HG03196 (cell line): ENCODE measurements around the gene CHMP3.
"Not testable (repeated sequence)": the region's sequence is repeated elsewhere in the genome, so short reads cannot be mapped to it uniquely, and the experiment has no call there.

Experiments used
- ATAC-seq: cut with Tn5 transposase; IDR thresholded peaks from one replicate; pipeline ENCODE4 v1.9.1; 2021; ENCODE audit not compliant: unreplicated experiment

The CHMP3 gene

GRCh38 chr2:86512892-86513291, 50.4 kb downstream of the CHMP3 start:
- ATAC-seq = no peak

DNA sequence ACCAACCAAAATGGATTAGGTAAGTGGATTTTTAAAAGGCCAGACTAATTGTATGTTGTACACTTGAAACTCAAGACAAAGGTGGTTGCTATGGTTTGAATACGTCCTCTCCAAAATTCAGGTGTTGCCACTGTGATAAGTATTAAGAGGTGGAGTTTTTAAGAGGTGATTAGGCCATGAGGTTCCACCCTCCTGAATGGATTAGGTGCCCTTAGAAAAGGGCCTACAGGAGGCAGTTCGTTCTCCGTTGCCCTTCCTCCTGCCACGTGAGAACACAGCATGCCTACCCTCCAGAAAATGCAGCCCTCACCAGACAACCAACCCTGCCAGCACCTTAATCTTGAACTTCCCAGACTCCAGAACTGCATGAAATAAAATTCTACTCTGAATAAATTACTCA, 51.2 kb downstream of the CHMP3 start:
- ATAC-seq = no peak

DNA sequence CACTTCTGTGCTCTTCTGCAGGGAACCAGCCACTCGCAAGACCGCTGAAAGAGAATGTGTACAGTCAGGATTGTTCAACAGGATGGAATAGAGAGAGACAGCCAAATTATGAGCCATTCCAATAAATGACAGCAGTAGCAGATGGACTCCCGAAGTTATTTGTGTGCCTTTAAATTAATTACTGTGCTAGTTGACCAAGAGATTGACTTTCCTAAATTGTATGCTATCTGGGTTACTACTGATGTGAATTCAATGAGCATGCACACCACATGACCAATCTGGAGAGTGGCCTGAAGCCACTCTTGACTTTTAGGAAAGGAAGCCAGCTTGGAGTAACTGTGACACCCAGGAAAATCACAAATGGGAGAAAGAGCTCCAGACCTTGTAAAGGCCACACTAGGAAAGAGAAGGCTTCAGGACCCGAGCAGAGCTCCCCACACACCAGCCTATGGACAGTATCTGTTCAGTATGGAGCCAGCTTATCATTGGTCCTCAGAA, 52.8 kb downstream of the CHMP3 start:
- no peak for ATAC-seq

- no peak for ATAC-seq
Measured at GRCh38 chr2:86507600-86507999, 55.6 kb downstream of the CHMP3 start.

DNA sequence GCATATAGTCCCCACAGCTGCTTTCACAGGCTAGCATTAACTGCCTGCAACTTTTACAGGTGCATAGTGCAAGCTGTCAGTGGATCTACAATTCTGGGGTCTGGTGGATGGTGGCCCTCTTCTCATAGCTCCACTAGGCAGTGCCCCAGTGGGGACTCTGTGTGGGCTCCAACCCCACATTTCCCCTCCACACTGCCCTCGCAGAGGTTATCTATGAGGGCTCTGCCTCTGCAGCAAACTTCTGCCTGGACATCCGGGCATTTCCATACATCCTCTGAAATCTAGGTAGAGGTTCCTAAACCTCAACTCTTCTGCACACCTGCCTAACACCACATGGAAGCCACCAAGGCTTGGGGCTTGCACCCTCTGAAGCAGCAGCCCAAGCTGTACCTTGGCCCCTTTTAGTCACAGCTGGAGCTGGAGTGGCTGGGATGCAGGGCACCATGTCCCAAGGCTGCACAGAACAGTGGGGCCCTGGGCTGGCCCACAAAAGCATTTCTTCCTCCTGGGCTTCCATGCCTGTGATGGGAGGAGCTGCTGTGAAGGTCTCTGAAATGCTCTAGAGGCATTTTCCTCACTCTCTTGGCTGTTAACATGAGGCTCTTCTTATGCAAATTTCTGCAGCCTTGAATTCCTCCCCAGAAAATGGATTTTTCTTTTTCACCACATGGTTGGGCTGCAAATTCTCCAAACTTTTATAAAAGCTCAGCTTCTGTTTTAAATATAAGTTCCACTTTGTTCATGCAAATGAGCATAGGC, 62.7 kb downstream of the CHMP3 start:
- no peak for ATAC-seq

DNA sequence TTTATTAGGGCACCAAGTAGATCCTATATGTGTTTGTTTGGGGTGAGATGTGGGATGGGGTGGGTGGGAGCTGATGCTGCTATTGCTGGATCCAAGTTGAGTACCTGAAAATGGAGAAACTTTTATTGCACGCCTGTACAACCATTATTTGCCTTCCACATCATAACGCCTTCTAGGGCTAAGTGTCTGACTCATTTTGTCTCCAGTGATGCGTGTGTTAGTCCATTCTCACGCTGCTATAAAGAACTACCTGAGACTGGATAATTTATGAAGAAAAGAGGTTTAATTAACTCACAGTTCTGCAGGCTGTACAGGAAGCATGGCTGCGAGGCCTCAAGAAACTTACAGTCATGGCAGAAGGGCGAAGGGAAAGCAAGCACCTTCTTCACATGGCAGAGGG, 63.9 kb downstream of the CHMP3 start:
- ATAC-seq = no peak

- ATAC-seq = no peak
Measured at GRCh38 chr2:86498468-86499260, 64.6 kb downstream of the CHMP3 start.

DNA sequence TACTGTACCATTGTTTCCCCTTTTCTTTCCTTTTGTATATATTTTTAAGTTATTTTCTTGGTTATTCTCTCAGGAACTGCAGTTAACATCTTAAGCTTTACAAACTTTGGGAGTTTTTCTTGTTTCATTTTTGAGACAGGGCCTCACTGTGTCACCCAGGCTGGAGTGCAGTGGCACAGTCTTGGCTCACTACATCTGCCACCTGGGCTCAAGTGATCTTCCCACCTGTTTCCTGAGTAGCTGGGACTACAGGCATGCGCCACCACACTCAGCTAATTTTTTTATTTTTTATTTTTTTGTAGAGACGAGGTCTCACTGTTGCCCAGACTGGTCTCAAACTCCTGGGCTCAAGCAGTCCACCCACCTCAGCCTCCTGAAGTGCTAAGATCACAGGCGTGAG, 66.9 kb downstream of the CHMP3 start:
- not testable (repeated sequence) for ATAC-seq

DNA sequence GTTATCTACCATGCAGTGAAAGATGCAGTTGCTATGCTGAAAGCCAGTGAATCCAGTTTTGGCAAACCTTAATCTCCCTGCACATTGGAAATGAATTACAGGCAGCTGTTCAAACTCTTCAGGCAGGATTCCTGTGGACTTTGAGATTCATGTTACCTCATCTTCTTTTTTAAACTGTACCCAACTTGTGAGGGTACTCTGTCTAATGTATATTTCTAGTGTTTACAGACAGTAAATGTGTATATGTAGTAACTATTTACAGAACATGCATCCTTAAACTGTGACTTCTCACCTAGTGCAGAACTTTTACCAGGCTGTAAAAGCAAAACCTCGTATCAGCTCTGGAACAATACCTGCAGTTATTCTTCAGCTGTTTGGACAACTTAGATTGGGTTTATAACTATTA, 71.2 kb downstream of the CHMP3 start:
- ATAC-seq = no peak

- no peak for ATAC-seq
Measured at GRCh38 chr2:86491088-86491487, 72.2 kb downstream of the CHMP3 start.

DNA sequence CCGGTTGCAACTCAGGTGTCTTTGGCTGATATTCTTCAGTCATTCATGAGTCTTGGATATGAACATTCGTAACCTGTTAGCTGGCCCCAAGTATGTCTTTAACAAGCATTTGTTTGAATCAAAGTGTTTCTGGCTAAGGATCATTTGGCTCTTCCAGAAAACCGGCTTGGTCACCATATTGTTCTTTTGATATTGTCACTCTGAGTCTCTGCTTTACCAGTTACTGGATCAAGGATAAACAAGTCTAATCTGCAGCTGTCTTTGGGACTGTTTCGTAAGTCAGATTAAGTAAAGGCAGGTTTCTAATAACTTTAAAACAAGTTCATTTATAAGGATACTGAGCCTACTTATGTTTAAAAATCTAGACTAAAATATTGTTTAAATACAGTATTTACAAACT, 73.0 kb downstream of the CHMP3 start:
- ATAC-seq = no peak

GRCh38 chr2:86489542-86489941, 73.7 kb downstream of the CHMP3 start:
- no peak for ATAC-seq

DNA sequence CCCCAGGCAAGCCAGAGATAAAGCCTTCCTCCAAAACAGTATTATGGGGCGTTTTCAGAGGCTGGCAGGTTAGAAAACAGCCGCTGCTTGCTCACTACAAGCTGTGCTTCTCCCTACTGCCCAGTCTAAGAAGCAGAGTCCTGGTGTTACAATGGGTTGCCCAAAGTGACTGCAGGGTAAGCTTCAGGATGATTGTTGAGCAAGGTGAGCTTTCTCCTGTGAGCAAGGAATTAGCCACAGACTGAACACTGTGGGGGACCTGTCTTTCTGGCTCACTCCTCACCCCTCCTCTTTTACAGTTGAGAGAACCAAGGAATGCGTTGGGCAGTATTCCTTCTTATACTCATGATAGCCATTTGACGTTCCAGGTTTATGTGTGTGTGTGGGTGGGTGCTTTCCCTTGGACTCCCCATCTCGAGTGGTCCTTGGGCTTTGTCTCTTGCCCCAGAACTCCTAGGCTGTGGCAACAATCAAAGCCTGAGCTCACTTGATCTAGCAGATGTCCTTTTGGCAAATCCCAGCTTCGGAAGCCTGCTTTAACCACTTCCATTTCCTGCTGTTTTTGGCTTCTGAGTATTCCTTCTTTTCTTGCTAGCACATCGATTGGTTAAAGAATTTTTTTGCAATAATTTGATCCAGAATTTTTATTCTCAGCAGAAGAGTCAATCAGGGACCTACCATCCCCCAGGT, 74.5 kb downstream of the CHMP3 start:
- no peak for ATAC-seq

GRCh38 chr2:86487062-86487461, 76.2 kb downstream of the CHMP3 start:
- ATAC-seq = no peak

DNA sequence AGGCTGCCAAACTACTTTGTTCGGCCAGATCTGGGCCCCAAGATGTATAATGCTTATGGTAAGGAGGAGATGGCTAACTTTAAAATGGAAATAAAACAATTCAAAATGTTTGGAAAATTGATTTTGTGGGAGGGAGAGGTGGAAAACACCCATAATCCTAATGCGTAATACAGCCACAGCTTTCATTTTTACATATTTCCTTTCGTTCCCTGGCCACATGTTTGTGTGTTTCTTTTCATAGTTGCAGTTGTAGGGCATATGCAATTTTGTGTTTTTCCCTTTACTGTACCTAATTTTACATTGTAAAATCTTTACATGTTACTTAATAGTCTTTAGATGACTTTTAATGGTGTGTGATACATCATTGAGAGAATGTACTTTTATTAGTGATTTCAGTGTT, 77.4 kb downstream of the CHMP3 start:
- ATAC-seq = no peak

GRCh38 chr2:86485103-86485502, 78.1 kb downstream of the CHMP3 start:
- no peak for ATAC-seq

DNA sequence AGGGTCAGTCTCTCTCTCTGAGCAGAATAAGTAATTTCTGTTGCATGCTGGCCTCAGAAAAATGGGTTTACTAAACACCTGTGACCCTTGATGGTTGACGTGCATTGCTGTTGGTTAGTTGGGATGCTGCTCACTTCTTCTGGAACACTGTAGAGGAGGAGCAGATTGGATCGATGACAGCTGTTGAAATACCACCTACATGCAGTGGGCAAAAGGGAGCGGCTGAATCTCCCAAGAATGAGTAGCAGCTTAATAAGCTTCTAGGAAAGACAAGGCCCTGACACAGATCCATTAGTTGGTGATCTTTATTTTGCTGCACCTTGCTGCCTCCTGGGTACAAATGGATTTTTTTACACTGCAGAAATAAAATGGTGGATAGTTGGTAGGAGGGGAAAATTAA, 78.9 kb downstream of the CHMP3 start:
- no peak for ATAC-seq

DNA sequence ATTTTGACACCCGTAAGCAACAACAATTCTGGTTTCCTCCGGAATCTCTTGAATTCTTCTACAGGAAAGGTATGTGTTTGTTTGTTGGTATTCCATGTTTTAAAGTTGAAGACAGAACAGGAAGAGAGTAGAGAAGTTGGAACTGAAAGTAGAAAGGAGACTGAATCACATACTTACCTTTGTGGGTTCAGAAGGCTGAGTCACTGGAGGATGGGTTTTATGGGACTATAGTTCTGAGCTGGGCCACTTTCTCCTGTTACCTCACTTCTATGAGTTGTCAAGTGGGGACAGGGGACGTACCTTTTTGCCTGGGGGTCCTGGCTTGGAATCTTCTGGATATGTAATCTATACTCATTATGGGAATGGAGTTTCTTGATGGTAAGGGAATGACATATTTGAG, 81.2 kb downstream of the CHMP3 start:
- ATAC-seq = no peak

GRCh38 chr2:86480105-86480504, 83.1 kb downstream of the CHMP3 start:
- no peak for ATAC-seq

DNA sequence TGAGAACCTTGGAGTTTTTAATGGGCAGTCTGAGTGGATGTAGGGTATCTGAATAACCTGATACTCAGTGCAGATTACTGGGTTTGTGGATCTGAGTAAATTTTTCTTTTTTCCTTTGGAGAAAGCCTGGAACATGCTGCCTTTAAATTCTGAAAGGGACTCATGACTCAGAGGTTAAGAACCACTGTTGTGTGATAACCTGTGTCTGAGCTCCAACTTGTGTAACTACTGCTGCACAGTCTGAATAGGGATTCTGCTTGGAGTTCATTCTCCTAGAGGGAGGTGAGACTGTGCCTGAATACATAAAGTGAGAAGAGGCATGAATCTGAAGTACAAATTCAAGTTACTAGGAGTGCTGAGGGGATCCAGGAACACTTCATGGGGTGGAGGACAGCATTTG, 85.9 kb downstream of the CHMP3 start:
- ATAC-seq = no peak

- no peak for ATAC-seq
Measured at GRCh38 chr2:86476918-86477317, 86.3 kb downstream of the CHMP3 start.

- ATAC-seq = no peak
Measured at GRCh38 chr2:86476092-86476491, 87.2 kb downstream of the CHMP3 start.
